Measurements from ENCODE around the gene MRPL53.

The MRPL53 gene

GRCh38 chr2:74426181-74426758 lies 46.2 kb downstream of the MRPL53 start:
- no peak for DNase-seq (ENCODE audit: low spot score)

GRCh38 chr2:74425523-74425922 lies 47.0 kb downstream of the MRPL53 start:
- DNase-seq (ENCODE audit: low spot score): no peak

- no peak for DNase-seq (ENCODE audit: low spot score)
Measured at GRCh38 chr2:74424995-74425406, 47.5 kb downstream of the MRPL53 start.

- no peak for DNase-seq (ENCODE audit: low spot score)
Measured at GRCh38 chr2:74424139-74424992, 48.1 kb downstream of the MRPL53 start.

- DNase-seq (ENCODE audit: low spot score): no peak
Measured at GRCh38 chr2:74423231-74424095, 49.0 kb downstream of the MRPL53 start.
